ENCODE results near the gene TMEM100.

TMEM100 gene

GRCh38 chr17:55717432-55717831, 5.2 kb downstream of the TMEM100 start:
- Histone ChIP-seq H3K4me2 (ENCODE audit: low read length) (no peak overlapping the region), H3K9me3 (ENCODE audit: control insufficient read depth, insufficient read depth, low read length) (no peaks in the 10 kb centered on the region), H3K4me3 (ENCODE audit: low read length) (no peak overlapping the region), H3K79me2 (ENCODE audit: control insufficient read depth, low read length) (no peaks in the 10 kb centered on the region), H3K27ac (ENCODE audit: low read depth, low read length) (no peak overlapping the region), H3F3A (ENCODE audit: control insufficient read depth, insufficient read depth) (no peaks in the 10 kb centered on the region), H3K36me3 (ENCODE audit: control insufficient read depth, low read length) (peaks cover 6% of the 10 kb centered on the region), H3K4me1 (ENCODE audit: control insufficient read depth, low read length) (no peaks in the 10 kb centered on the region; the same call in 1 of the 2 replicates), H4K20me1 (ENCODE audit: control insufficient read depth, insufficient read depth, low read depth, low read length) (no peaks in the 10 kb centered on the region), H3K9me2 (replicated peaks; ENCODE audit: control insufficient read depth, low read length) (no peaks in the 10 kb centered on the region), H3K27me3 (ENCODE audit: control insufficient read depth, low read length) (no peaks in the 10 kb centered on the region)
- no peak for TF ChIP-seq EZH2phosphoT487 (IDR thresholded peaks at IDR 0.05; ENCODE audit: borderline replicate concordance, low read length)
- TF ChIP-seq, protein P1, sequence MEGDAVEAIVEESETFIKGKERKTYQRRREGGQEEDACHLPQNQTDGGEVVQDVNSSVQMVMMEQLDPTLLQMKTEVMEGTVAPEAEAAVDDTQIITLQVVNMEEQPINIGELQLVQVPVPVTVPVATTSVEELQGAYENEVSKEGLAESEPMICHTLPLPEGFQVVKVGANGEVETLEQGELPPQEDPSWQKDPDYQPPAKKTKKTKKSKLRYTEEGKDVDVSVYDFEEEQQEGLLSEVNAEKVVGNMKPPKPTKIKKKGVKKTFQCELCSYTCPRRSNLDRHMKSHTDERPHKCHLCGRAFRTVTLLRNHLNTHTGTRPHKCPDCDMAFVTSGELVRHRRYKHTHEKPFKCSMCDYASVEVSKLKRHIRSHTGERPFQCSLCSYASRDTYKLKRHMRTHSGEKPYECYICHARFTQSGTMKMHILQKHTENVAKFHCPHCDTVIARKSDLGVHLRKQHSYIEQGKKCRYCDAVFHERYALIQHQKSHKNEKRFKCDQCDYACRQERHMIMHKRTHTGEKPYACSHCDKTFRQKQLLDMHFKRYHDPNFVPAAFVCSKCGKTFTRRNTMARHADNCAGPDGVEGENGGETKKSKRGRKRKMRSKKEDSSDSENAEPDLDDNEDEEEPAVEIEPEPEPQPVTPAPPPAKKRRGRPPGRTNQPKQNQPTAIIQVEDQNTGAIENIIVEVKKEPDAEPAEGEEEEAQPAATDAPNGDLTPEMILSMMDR (IDR thresholded peaks at IDR 0.05; ENCODE audit: low read depth, low read length, poor library complexity, severe bottlenecking): no peak

GRCh38 chr17:55710829-55711496, 11.7 kb downstream of the TMEM100 start:
- Histone ChIP-seq H3K79me2 (ENCODE audit: control insufficient read depth, low read length) (no peaks in the 10 kb centered on the region), H4K20me1 (ENCODE audit: control insufficient read depth, insufficient read depth, low read depth, low read length) (no peaks in the 10 kb centered on the region), H3K4me1 (ENCODE audit: control insufficient read depth, low read length) (peaks cover 12% of the 10 kb centered on the region), H3K27ac (ENCODE audit: low read depth, low read length) (no peak overlapping the region), H3K27me3 (ENCODE audit: control insufficient read depth, low read length) (no peaks in the 10 kb centered on the region), H3K9me2 (replicated peaks; ENCODE audit: control insufficient read depth, low read length) (no peaks in the 10 kb centered on the region), H3K36me3 (ENCODE audit: control insufficient read depth, low read length) (no peaks in the 10 kb centered on the region), H3K4me3 (ENCODE audit: low read length) (no peak overlapping the region), H3F3A (ENCODE audit: control insufficient read depth, insufficient read depth) (no peaks in the 10 kb centered on the region), H3K4me2 (ENCODE audit: low read length) (no peak overlapping the region), H3K9me3 (ENCODE audit: control insufficient read depth, insufficient read depth, low read length) (no peaks in the 10 kb centered on the region)
- TF ChIP-seq, protein P1 (IDR thresholded peaks at IDR 0.05; ENCODE audit: low read depth, low read length, poor library complexity, severe bottlenecking): no peak
- TF ChIP-seq EZH2phosphoT487 (IDR thresholded peaks at IDR 0.05; ENCODE audit: borderline replicate concordance, low read length): no peak

DNA sequence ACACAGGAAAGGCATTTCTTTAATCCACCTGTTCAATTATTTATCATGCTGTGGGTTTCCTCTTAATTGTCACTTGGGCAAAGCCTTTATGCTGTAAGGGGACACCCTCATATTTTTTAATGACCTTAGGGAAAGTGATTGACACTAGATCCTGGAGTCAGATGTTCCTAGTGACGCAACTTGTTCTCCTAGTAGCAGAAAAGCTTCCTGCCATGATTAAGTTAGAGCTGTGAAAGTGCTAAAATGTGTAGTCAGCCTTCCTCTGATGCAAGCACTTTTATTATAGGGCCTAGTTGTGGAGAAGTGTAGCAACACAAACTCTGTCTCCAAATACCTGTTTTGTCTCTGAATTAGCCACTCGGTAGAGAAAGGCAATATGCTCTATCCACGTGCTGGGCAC, 12.3 kb downstream of the TMEM100 start:
- Histone ChIP-seq H3K27me3 (ENCODE audit: control insufficient read depth, low read length) (no peaks in the 10 kb centered on the region), H3F3A (ENCODE audit: control insufficient read depth, insufficient read depth) (no peaks in the 10 kb centered on the region), H3K36me3 (ENCODE audit: control insufficient read depth, low read length) (no peaks in the 10 kb centered on the region), H3K4me2 (ENCODE audit: low read length) (no peak overlapping the region), H4K20me1 (ENCODE audit: control insufficient read depth, insufficient read depth, low read depth, low read length) (no peaks in the 10 kb centered on the region), H3K9me3 (ENCODE audit: control insufficient read depth, insufficient read depth, low read length) (no peaks in the 10 kb centered on the region), H3K27ac (ENCODE audit: low read depth, low read length) (no peak overlapping the region), H3K4me1 (ENCODE audit: control insufficient read depth, low read length) (peaks cover 18% of the 10 kb centered on the region), H3K79me2 (ENCODE audit: control insufficient read depth, low read length) (no peaks in the 10 kb centered on the region), H3K4me3 (ENCODE audit: low read length) (no peak overlapping the region), H3K9me2 (replicated peaks; ENCODE audit: control insufficient read depth, low read length) (no peaks in the 10 kb centered on the region)
- TF ChIP-seq, protein P1 (IDR thresholded peaks at IDR 0.05; ENCODE audit: low read depth, low read length, poor library complexity, severe bottlenecking): no peak
- TF ChIP-seq EZH2phosphoT487 (IDR thresholded peaks at IDR 0.05; ENCODE audit: borderline replicate concordance, low read length): no peak
